A673 (cell line): ENCODE results near the gene ANKRD29.

Experiments
- EZH2 ChIP-seq: fragments of 200-600 bp; sonication (generic); IDR thresholded peaks from 2 replicates; pipeline ENCODE4 v1.6.1; 2017; ENCODE audit warnings: borderline replicate concordance, low read depth, mild to moderate bottlenecking, mixed read lengths, antibody characterized with exemption, low read length; ENCODE audit not compliant: poor library complexity, severe bottlenecking
- TF ChIP-seq, protein P1 (sequence below): fragments of 300-800, 200-600 bp; sonication (generic); conservative IDR thresholded peaks from 2 replicates; pipeline ENCODE4 v1.5.1; 2017; ENCODE audit warnings: low read depth, mild to moderate bottlenecking, antibody characterized with exemption, low read length, moderate library complexity, mixed read lengths

DNA sequence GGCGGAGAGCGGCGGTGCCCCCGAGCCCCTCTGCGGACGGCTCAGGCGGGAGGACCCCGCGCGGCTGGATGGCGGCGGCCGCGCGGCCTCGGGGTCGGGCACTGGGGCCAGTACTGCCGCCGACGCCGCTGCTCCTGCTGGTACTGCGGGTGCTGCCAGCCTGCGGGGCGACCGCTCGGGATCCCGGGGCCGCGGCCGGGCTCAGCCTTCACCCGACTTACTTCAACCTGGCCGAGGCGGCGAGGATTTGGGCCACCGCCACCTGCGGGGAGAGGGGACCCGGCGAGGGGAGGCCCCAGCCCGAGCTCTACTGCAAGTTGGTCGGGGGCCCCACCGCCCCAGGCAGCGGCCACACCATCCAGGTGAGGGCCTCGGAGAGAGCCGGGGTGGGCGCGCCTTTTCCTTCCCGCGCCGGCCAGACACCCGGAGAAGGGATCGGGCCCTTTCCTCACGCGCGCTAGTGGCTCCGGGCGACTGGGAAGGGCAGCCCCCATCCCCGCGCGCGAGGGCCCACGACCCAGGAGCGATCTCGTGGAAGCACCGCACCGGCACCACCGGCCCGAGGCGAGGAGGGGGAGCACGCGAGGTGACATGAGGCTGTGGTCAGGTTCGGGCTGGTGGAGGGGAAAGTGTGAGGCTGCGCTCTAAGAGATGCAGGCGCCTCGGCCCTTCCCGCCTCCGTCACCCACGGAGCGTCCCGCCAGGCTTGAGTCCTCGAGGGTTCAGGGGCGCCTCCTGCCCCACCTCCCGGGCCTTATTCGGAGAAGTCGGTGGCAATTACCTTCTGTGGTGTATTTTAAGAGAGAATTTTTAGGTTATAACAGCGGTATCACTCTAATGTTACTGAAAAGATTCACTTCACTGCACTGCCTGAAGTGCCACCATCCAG is 27.1 kb upstream of the ANKRD29 start:
- TF ChIP-seq, protein P1, sequence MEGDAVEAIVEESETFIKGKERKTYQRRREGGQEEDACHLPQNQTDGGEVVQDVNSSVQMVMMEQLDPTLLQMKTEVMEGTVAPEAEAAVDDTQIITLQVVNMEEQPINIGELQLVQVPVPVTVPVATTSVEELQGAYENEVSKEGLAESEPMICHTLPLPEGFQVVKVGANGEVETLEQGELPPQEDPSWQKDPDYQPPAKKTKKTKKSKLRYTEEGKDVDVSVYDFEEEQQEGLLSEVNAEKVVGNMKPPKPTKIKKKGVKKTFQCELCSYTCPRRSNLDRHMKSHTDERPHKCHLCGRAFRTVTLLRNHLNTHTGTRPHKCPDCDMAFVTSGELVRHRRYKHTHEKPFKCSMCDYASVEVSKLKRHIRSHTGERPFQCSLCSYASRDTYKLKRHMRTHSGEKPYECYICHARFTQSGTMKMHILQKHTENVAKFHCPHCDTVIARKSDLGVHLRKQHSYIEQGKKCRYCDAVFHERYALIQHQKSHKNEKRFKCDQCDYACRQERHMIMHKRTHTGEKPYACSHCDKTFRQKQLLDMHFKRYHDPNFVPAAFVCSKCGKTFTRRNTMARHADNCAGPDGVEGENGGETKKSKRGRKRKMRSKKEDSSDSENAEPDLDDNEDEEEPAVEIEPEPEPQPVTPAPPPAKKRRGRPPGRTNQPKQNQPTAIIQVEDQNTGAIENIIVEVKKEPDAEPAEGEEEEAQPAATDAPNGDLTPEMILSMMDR = no peak
- no peak for TF ChIP-seq EZH2
